Inferior parietal cortex (tissue), 1 donor: Measurements from ENCODE around the gene ZGLP1.
"Not testable (repeated sequence)": the region's sequence is repeated elsewhere in the genome, so short reads cannot be mapped to it uniquely, and the experiment has no call there.

Experiments
- DNase-seq: peaks from one replicate; pipeline ENCODE4 v3.0.0-alpha.2; 2016; ENCODE audit errors: extremely low spot score

ZGLP1 gene

GRCh38 chr19:10293637-10294367 lies 15.8 kb downstream of the ZGLP1 start:
- no peak for DNase-seq

DNA sequence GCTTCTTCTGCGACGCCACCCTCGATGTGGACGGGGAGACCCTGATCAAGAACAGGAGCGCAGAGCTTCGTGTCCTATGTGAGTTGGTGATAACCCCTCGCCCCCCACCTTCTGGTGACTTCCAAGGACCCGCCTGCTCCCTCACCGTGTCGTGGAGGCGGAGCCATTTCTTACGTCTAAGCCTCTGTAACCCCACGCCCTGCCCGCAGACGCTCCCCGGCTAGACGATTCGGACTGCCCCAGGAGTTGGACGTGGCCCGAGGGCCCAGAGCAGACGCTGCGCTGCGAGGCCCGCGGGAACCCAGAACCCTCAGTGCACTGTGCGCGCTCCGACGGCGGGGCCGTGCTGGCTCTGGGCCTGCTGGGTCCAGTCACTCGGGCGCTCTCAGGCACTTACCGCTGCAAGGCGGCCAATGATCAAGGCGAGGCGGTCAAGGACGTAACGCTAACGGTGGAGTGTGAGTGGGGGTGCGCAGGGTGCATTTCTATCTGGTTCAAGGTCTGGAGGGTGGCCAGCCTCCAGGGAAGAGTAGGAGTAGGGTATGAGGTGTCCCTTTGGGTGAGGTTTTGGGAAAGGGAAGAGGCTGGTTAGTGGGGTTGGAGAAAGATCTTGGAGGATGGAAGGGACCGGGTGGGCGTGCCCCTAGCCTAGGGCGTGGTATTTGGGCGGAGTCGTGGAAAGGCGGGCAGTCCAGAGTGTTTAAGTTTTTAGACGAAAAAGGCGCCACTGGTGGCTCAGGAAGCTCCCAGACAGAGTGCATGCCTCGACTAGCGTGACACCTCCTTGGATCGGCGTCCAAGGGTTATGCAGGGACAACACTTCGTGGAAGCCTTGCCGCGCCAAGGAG lies 16.6 kb downstream of the ZGLP1 start:
- no peak for DNase-seq

DNA sequence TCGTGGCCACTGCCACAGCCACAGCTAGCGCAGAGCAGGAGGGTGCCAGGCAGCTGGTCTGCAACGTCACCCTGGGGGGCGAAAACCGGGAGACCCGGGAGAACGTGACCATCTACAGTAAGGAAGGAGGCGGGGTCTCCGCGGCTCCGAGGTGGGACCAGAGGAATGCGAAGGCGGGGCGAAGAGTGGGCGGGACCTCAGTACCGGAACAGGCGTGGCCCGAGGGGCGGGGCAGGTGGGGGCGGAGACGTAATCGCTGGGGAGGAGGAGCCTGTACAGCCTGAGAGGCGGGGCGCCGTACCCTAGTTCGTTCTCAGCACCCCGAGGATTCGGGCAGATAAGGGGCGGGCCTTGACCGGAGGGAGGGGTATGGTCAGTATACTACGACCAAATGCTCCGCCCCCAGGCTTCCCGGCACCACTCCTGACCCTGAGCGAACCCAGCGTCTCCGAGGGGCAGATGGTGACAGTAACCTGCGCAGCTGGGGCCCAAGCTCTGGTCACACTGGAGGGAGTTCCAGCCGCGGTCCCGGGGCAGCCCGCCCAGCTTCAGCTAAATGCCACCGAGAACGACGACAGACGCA lies 17.3 kb downstream of the ZGLP1 start:
- no peak for DNase-seq

GRCh38 chr19:10291554-10292205 lies 17.9 kb downstream of the ZGLP1 start:
- no peak for DNase-seq

GRCh38 chr19:10290876-10291553 lies 18.6 kb downstream of the ZGLP1 start:
- no peak for DNase-seq

DNA sequence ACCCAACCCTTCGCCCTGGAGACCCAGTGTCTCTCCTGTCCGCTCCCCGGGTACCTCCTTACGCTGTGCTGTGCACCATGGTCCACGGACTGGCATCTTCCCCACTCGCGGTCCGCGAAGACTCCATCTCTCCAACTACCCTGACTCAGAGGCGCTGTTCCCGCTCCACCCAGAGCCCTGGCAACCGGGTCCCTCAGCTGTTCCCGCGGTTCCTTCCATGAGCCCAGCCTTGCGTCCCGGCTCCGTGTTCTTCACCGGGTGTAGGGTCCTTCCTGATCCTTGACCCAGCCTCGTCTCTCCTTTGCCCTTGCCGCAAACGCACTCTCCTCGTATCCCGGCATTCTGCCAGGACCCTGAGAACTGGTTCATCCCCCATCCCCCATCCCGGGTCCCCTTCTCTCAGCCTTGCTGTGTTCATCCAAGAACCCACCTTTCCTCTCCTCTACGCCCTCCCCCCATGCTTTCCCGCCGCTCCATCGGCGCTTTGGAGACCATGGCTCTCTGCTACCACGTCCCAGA lies 19.2 kb downstream of the ZGLP1 start:
- DNase-seq: no peak

- no peak for DNase-seq
These were observed 19.7 kb downstream of the ZGLP1 start, which contains the start of gene ICAM5 for GRCh38 chr19:10289836-10290356. Gene ICAM5 (plus strand): TSS chr19:10289952. CDS start chr19:10290044, 92 bp downstream.

- peak; percentile 49 for DNase-seq
These were observed 20.3 kb downstream of the ZGLP1 start for GRCh38 chr19:10289167-10289835.

DNA sequence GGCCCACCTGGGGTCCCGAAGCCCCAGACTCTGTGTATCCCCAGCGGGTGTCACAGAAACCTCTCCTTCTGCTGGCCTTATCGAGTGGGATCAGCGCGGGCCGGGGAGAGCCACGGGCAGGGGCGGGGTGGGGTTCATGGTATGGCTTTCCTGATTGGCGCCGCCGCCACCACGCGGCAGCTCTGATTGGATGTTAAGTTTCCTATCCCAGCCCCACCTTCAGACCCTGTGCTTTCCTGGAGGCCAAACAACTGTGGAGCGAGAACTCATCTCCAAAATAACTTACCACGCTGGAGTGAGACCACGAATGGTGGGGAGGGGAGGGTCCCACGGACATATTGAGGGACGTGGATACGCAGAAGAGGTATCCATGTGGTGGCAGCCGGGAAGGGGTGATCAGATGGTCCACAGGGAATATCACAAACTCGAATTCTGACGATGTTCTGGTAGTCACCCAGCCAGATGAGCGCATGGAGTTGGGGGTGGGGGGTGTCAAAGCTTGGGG lies 20.9 kb downstream of the ZGLP1 start:
- DNase-seq: no peak

DNA sequence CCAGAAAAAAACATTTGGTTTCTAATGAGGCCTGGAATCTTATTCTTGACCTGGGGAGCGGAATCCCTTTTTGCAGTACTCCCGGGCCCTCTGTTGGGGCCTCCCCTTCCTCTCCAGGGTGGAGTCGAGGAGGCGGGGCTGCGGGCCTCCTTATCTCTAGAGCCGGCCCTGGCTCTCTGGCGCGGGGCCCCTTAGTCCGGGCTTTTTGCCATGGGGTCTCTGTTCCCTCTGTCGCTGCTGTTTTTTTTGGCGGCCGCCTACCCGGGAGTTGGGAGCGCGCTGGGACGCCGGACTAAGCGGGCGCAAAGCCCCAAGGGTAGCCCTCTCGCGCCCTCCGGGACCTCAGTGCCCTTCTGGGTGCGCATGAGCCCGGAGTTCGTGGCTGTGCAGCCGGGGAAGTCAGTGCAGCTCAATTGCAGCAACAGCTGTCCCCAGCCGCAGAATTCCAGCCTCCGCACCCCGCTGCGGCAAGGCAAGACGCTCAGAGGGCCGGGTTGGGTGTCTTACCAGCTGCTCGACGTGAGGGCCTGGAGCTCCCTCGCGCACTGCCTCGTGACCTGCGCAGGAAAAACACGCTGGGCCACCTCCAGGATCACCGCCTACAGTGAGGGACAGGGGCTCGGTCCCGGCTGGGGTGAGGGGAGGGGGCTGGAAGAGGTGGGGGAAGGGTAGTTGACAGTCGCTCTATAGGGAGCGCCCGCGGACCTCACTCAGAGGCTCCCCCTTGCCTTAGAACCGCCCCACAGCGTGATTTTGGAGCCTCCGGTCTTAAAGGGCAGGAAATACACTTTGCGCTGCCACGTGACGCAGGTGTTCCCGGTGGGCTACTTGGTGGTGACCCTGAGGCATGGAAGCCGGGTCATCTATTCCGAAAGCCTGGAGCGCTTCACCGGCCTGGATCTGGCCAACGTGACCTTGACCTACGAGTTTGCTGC lies 22.5 kb downstream of the ZGLP1 start, which contains the start of gene ICAM4:
TSS of gene ICAM4 (plus strand) at position 153 of the 935 bp plus-strand sequence. CDS start at position 211, 58 bp downstream.
- DNase-seq: no peak

DNA sequence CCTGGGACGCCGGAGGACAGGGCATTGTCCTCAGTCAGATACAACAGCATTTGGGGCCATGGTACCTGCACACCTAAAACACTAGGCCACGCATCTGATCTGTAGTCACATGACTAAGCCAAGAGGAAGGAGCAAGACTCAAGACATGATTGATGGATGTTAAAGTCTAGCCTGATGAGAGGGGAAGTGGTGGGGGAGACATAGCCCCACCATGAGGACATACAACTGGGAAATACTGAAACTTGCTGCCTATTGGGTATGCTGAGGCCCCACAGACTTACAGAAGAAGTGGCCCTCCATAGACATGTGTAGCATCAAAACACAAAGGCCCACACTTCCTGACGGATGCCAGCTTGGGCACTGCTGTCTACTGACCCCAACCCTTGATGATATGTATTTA lies 24.2 kb downstream of the ZGLP1 start:
- no peak for DNase-seq

DNA sequence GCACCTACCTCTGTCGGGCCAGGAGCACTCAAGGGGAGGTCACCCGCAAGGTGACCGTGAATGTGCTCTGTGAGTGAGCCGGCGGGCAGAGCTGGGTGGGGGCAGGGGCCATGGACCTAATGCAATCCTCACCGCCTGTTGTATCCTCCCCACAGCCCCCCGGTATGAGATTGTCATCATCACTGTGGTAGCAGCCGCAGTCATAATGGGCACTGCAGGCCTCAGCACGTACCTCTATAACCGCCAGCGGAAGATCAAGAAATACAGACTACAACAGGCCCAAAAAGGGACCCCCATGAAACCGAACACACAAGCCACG lies 24.7 kb downstream of the ZGLP1 start:
- DNase-seq: no peak

DNA sequence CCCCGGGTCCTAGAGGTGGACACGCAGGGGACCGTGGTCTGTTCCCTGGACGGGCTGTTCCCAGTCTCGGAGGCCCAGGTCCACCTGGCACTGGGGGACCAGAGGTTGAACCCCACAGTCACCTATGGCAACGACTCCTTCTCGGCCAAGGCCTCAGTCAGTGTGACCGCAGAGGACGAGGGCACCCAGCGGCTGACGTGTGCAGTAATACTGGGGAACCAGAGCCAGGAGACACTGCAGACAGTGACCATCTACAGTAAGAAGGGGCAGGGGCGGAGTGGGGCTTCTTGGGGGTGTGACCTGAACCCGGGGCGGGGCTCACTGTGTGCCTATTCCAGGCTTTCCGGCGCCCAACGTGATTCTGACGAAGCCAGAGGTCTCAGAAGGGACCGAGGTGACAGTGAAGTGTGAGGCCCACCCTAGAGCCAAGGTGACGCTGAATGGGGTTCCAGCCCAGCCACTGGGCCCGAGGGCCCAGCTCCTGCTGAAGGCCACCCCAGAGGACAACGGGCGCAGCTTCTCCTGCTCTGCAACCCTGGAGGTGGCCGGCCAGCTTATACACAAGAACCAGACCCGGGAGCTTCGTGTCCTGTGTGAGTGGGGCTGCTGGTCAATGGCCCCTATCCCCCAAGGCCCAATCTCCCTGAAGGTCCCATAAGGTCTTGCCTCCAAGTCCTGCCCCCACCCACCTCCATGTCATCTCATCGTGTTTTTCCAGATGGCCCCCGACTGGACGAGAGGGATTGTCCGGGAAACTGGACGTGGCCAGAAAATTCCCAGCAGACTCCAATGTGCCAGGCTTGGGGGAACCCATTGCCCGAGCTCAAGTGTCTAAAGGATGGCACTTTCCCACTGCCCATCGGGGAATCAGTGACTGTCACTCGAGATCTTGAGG lies 25.3 kb downstream of the ZGLP1 start:
- DNase-seq: no peak

- no peak for DNase-seq
These were observed 26.1 kb downstream of the ZGLP1 start for GRCh38 chr19:10283301-10284064.

DNA sequence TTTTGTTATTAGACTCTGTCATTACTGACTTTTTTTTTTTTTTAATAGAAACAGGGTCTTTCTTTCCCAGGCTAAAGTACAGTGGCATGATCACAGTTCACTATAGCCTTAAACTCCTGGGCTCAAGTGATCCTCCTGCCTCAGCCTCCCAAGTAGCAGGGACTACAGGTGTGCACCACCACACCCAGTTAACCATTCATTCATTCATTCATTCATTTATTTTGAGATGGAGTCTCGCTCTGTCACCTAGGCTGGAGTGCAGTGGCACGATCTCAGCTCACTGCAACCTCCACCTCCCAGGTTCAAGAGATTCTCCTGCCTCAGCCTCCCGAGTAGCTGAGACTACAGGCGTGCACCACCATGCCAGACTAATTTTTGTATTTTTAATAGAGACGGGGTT lies 27.6 kb downstream of the ZGLP1 start:
- not testable (repeated sequence) for DNase-seq

GRCh38 chr19:10279737-10280442 lies 29.7 kb downstream of the ZGLP1 start:
- no peak for DNase-seq

DNA sequence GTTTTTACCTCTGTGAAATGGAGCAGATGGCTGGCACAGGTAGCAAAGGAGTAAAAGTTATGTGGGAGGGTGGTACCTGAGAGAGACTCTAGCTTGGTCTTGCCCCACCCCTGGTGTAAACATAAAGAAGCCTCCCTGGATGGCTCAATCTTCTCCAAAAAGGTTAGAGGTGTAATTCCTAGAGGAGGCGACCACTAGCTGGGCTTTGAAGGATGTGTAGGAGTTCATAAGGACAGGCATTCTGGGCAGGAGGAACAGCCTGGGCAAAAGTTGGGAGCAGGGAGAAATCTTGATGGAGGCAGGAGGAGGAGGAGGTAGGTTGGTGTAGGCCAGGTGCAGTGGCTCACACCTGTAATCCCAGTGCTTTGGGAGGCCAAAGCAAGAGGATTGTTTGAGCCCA lies 30.7 kb downstream of the ZGLP1 start:
- no peak for DNase-seq
